IMR-90 (cell line): ENCODE data around the gene TNRC6B. TPM values are rescaled to one million over a fixed set of nuclear protein-coding genes. Genes with fewer than 3 reads are reported as not detected.

Source experiments
- ATAC-seq: fragments of 200-7000 bp; cut with Tn5 transposase; 2 replicates; pipeline ENCODE4 v1.9.1; 2020; ENCODE audit warnings: low read depth, mild to moderate bottlenecking, moderate library complexity
- BruUV-seq: library from RNA; stranded (reverse); fragments of 400-500 nt; replicated peaks from 2 replicates; lab custom pipeline; 2021; lab: Mats Ljungman, UMichigan
- CTCF ChIA-PET: fragments of 300-600 bp; formaldehyde crosslinking; extraction: SDS; loops from one replicate; lab custom pipeline; 2021; ENCODE audit warnings: antibody characterized with exemption; lab: Yijun Ruan, JAX
- POLR2A ChIA-PET: fragments of 300-600 bp; sonication (Branson Sonifier 250); formaldehyde crosslinking; loops from one replicate; lab custom pipeline; 2022; ENCODE audit warnings: antibody characterized with exemption; ENCODE audit not compliant: unreplicated experiment; lab: Charles Lee
- DNase-seq: peaks from one replicate; pipeline ENCODE4 v3.0.0; 2013
- H2AFZ ChIP-seq: replicated peaks from 2 replicates; pipeline ENCODE3; 2013; ENCODE audit warnings: low read length, mild to moderate bottlenecking; ENCODE audit not compliant: poor library complexity
- H2AK5ac ChIP-seq: 2 replicates; pipeline ENCODE4 v1.6.1; 2013; ENCODE audit warnings: low read depth, low read length, inconsistent platforms
- H2AK9ac ChIP-seq: replicated peaks from 2 replicates; pipeline ENCODE3; 2013; ENCODE audit warnings: mild to moderate bottlenecking, low read depth, low read length, moderate library complexity; ENCODE audit not compliant: poor library complexity
- H2BK120ac ChIP-seq: 2 replicates; pipeline ENCODE4 v1.6.1; 2013; ENCODE audit warnings: low read depth, low read length, inconsistent platforms
- H2BK15ac ChIP-seq: 3 replicates; pipeline ENCODE4 v1.6.1; 2013; ENCODE audit warnings: low read depth, low read length, inconsistent platforms
- H2BK20ac ChIP-seq: 2 replicates; pipeline ENCODE4 v1.6.1; 2013; ENCODE audit warnings: low read depth, mild to moderate bottlenecking, inconsistent platforms, low read length, moderate library complexity
- H2BK5ac ChIP-seq: 2 replicates; pipeline ENCODE4 v1.6.1; 2013; ENCODE audit warnings: mild to moderate bottlenecking, low read depth, low read length, inconsistent platforms; ENCODE audit not compliant: poor library complexity, severe bottlenecking
- H3K14ac ChIP-seq: replicated peaks from 2 replicates; pipeline ENCODE4 v1.6.1; 2013; ENCODE audit warnings: low read depth, low read length, inconsistent platforms
- H3K18ac ChIP-seq: 2 replicates; pipeline ENCODE4 v1.6.1; 2013; ENCODE audit warnings: low read depth, low read length, control low read depth
- H3K23ac ChIP-seq: 2 replicates; pipeline ENCODE4 v1.6.1; 2013; ENCODE audit warnings: low read depth, low read length, inconsistent platforms
- H3K27ac ChIP-seq: 2 replicates; pipeline ENCODE4 v1.5.1; 2013; ENCODE audit warnings: mild to moderate bottlenecking, control low read depth, low read length; ENCODE audit not compliant: insufficient read depth
- H3K27me3 ChIP-seq: 2 replicates; pipeline ENCODE4 v1.6.1; 2013; ENCODE audit warnings: low read length; ENCODE audit not compliant: control insufficient read depth, insufficient read depth
- H3K36me3 ChIP-seq: 2 replicates; pipeline ENCODE4 v1.6.1; 2013; ENCODE audit warnings: low read length, mixed read lengths; ENCODE audit not compliant: control insufficient read depth, insufficient read depth
- H3K4ac ChIP-seq: 2 replicates; pipeline ENCODE4 v1.6.1; 2013; ENCODE audit warnings: low read depth, low read length, inconsistent platforms
- H3K4me1 ChIP-seq: 2 replicates; pipeline ENCODE4 v1.6.1; 2013; ENCODE audit warnings: low read length, mixed read lengths; ENCODE audit not compliant: control insufficient read depth, insufficient read depth
- H3K4me2 ChIP-seq: 2 replicates; pipeline ENCODE4 v1.6.1; 2013; ENCODE audit warnings: low read depth, mild to moderate bottlenecking, control low read depth, low read length, moderate library complexity
- H3K4me3 ChIP-seq: 2 replicates; pipeline ENCODE4 v1.5.1; 2013; ENCODE audit warnings: low read depth, mild to moderate bottlenecking, control low read depth, low read length, moderate library complexity; ENCODE audit not compliant: insufficient read depth
- H3K56ac ChIP-seq: 2 replicates; pipeline ENCODE4 v1.6.1; 2013; ENCODE audit warnings: low read length, inconsistent platforms; ENCODE audit not compliant: insufficient read depth; ENCODE audit errors: extremely low read depth
- H3K79me1 ChIP-seq, 2 experiments: 2 replicates each; pipeline ENCODE4 v1.6.1; 2013; ENCODE audit warnings: low read length in 2 of 2, inconsistent platforms in 1 of 2, low read depth in 1 of 2
- H3K9ac ChIP-seq: 2 replicates; pipeline ENCODE4 v1.6.1; 2013; ENCODE audit warnings: low read depth, low read length, control low read depth
- H3K9me1 ChIP-seq: 2 replicates; pipeline ENCODE4 v1.6.1; 2013; ENCODE audit warnings: low read length, inconsistent platforms; ENCODE audit not compliant: insufficient read depth
- H3K9me3 ChIP-seq: 2 replicates; pipeline ENCODE4 v1.6.1; 2013; ENCODE audit warnings: low read length; ENCODE audit not compliant: control insufficient read depth, insufficient read depth
- H4K20me1 ChIP-seq: 2 replicates; pipeline ENCODE4 v1.6.1; 2013; ENCODE audit warnings: low read length, inconsistent platforms; ENCODE audit not compliant: insufficient read depth
- H4K5ac ChIP-seq: 2 replicates; pipeline ENCODE4 v1.6.1; 2013; ENCODE audit warnings: mild to moderate bottlenecking, low read depth, low read length, control low read depth
- H4K8ac ChIP-seq, 2 experiments: 2 replicates each; pipeline ENCODE4 v1.6.1; 2013; ENCODE audit warnings: low read depth in 2 of 2, low read length in 2 of 2, control low read depth in 1 of 2, inconsistent platforms in 1 of 2
- H4K91ac ChIP-seq: 2 replicates; pipeline ENCODE4 v1.6.1; 2013; ENCODE audit warnings: low read depth, low read length, inconsistent platforms; ENCODE audit not compliant: insufficient read depth
- BHLHE40 ChIP-seq: fragments of 150-350 bp; IDR thresholded peaks from 2 replicates; pipeline ENCODE4 v1.6.1; 2016; ENCODE audit warnings: mild to moderate bottlenecking, low read depth, low read length
- CEBPB ChIP-seq: IDR thresholded peaks from 2 replicates; pipeline ENCODE4 v1.6.1; 2012; ENCODE audit warnings: low read depth, low read length, improper control_type of control experiment
- CHD1 ChIP-seq: IDR thresholded peaks from 2 replicates; pipeline ENCODE4 v1.6.1; 2012; ENCODE audit warnings: low read depth, low read length, improper control_type of control experiment
- MAFK ChIP-seq: IDR thresholded peaks from 2 replicates; pipeline ENCODE4 v1.6.1; 2012; ENCODE audit warnings: low read depth, low read length, improper control_type of control experiment
- MAZ ChIP-seq: IDR thresholded peaks from 2 replicates; pipeline ENCODE4 v1.6.1; 2012; ENCODE audit warnings: low read depth, mild to moderate bottlenecking, low read length, improper control_type of control experiment, moderate library complexity, borderline replicate concordance
- MXI1 ChIP-seq: IDR thresholded peaks from 2 replicates; pipeline ENCODE4 v1.6.1; 2012; ENCODE audit warnings: low read depth, mild to moderate bottlenecking, low read length, moderate library complexity, borderline replicate concordance
- POLR2A ChIP-seq: IDR thresholded peaks from 2 replicates; pipeline ENCODE4 v1.6.1; 2012; ENCODE audit warnings: mild to moderate bottlenecking, low read depth, low read length
- RAD21 ChIP-seq: IDR thresholded peaks from 2 replicates; pipeline ENCODE4 v1.6.1; 2012; ENCODE audit warnings: low read length, improper control_type of control experiment
- RCOR1 ChIP-seq: IDR thresholded peaks from 2 replicates; pipeline ENCODE4 v1.6.1; 2012; ENCODE audit warnings: mild to moderate bottlenecking, low read length, improper control_type of control experiment; ENCODE audit not compliant: insufficient replicate concordance
- RFX5 ChIP-seq: IDR thresholded peaks from 2 replicates; pipeline ENCODE4 v1.8.0; 2012; ENCODE audit warnings: low read depth, mild to moderate bottlenecking, low read length, moderate library complexity
- SMC3 ChIP-seq: fragments of 150-350 bp; IDR thresholded peaks from 2 replicates; pipeline ENCODE4 v1.6.1; 2016; ENCODE audit warnings: low read depth, mild to moderate bottlenecking, antibody characterized with exemption, low read length, moderate library complexity
- USF2 ChIP-seq: fragments of 150-350 bp; IDR thresholded peaks from 2 replicates; pipeline ENCODE4 v1.6.1; 2017; ENCODE audit warnings: mild to moderate bottlenecking, antibody characterized with exemption, low read length, low read depth
- whole genome bisulfite sequencing, 2 experiments: methylation state at CpG; one replicate each; pipeline versions ENCODE4 v1.1.5 to v1.1.7; 2013; ENCODE audit warnings: missing lambda C conversion rate in 2 of 2; ENCODE audit not compliant: insufficient read length in 1 of 2; ENCODE audit errors: extremely low coverage in 2 of 2; 5-methylcytosine and 5-hydroxymethylcytosine counted together
- dilution Hi-C: fragments of 300-500 bp; cut with HindIII; formaldehyde crosslinking; loops from one replicate; pipeline ENCODE4 v1.14.3; 2018; ENCODE audit warnings: low sequenced_read_pairs; ENCODE audit not compliant: unreplicated experiment
- in situ Hi-C: fragments of 300-500 bp; cut with MboI; formaldehyde crosslinking; loops from 3 replicates; pipeline ENCODE4 v1.14.3; 2019; ENCODE audit warnings: low sequenced_read_pairs, inconsistent platforms, mixed read lengths
- intact Hi-C: fragments of 100-400 bp; cut with micrococcal nuclease; formaldehyde crosslinking; loops from 2 replicates; pipeline ENCODE4 v1.10.0; 2022
- polyA plus RNA-seq, 3 experiments: library from polyadenylated mRNA; depleted of rRNA; stranded (reverse); fragments of >200 nt; gene quantifications; 2 replicates each; pipeline ENCODE4 v1.2.3, GENCODE V29; 2012; ENCODE audit warnings: low replicate concordance in 1 of 3
- total RNA-seq: library from RNA; depleted of rRNA; stranded (reverse); fragments of >200 nt; gene quantifications from 2 replicates; pipeline ENCODE4 v1.2.3, GENCODE V29; 2012

TNRC6B gene
- total and polyA plus RNA-seq, 2 of the 4 experiments (the other 2 are of a cell fraction): 3.9 to 17.0 TPM

- no peak overlapping the region for H4K8ac ChIP-seq
- BruUV-seq: no TSS peak
- H2BK15ac ChIP-seq: no peak overlapping the region
- H3K18ac ChIP-seq: no peak overlapping the region
- H3K27ac ChIP-seq: no peak overlapping the region
- H3K23ac ChIP-seq: no peak overlapping the region
- H3K9me3 ChIP-seq: no peaks in the 10 kb centered on the region
- ATAC-seq (no peak), DNase-seq (no peak)
- H3K14ac ChIP-seq: no peak overlapping the region
- in situ Hi-C loops: loop anchor here (5.0 kb wide), 1 partner anchor 47 kb away; no protein-coding TSS in a partner anchor
- no CpG with 5 or more reads among the region's 7 CpGs for WGBS, 2 experiments
- no peak overlapping the region for H2BK120ac ChIP-seq
- H3K9me1 ChIP-seq: peaks cover 28% of the 10 kb centered on the region
- no peak overlapping the region for H3K56ac ChIP-seq
- H2AK9ac ChIP-seq: no peak overlapping the region
- dilution Hi-C loops: no loop called here
- peaks cover 25% of the 10 kb centered on the region for H3K4me1 ChIP-seq
- TF ChIP-seq MAFK: no peak
- no peak for TF ChIP-seq RFX5
- TF ChIP-seq CHD1: no peak
- TF ChIP-seq USF2: no peak
- TF ChIP-seq POLR2A: no peak
- no peak for TF ChIP-seq BHLHE40
- no peak for TF ChIP-seq MXI1
- no peak for TF ChIP-seq RCOR1
- TF ChIP-seq MAZ: no peak
- TF ChIP-seq RAD21: no peak
- TF ChIP-seq CEBPB: no peak
- no peak for TF ChIP-seq SMC3
- POLR2A ChIA-PET: interaction anchor here (0.5 to 0.7 kb wide), 2 partner anchors 156 to 171 kb away, joined by 5 to 16 read pairs; no protein-coding TSS in a partner anchor
- no peak overlapping the region for H3K9ac ChIP-seq
- CTCF ChIA-PET: no interaction called here
- no peak overlapping the region for H3K4me2 ChIP-seq
- H2AK5ac ChIP-seq: no peak overlapping the region
- no peaks in the 10 kb centered on the region for H3K27me3 ChIP-seq
- H4K20me1 ChIP-seq: peaks cover 85% of the 10 kb centered on the region
- H3K4ac ChIP-seq: no peak overlapping the region
- no peak overlapping the region for H2AFZ ChIP-seq
- peaks cover 33 to 79% of the 10 kb centered on the region in 2 experiments for H3K79me1 ChIP-seq
- H3K36me3 ChIP-seq: no peaks in the 10 kb centered on the region
- no peak overlapping the region for H2BK5ac ChIP-seq
- no peak overlapping the region for H4K5ac ChIP-seq
- H3K4me3 ChIP-seq: no peak overlapping the region
- no peak overlapping the region for H2BK20ac ChIP-seq
- H4K91ac ChIP-seq: no peak overlapping the region
- intact Hi-C loops: no loop called here
Measured at GRCh38 chr22:40199852-40200251, 22.1 kb downstream of the TNRC6B start.
